Ishikawa (cell line): ENCODE data around the gene MTA1.

Experiments used
- CEBPB ChIP-seq: IDR thresholded peaks from 2 replicates; pipeline ENCODE4 v1.6.1; 2012
- CREB1 ChIP-seq: IDR thresholded peaks from 2 replicates; pipeline ENCODE4 v1.6.1; 2012; ENCODE audit warnings: low read depth
- EGR1 ChIP-seq: IDR thresholded peaks from 2 replicates; pipeline ENCODE4 v1.6.1; 2012
- EP300 ChIP-seq: IDR thresholded peaks from 2 replicates; pipeline ENCODE4 v1.6.1; 2012; ENCODE audit warnings: borderline replicate concordance
- FOXM1 ChIP-seq: IDR thresholded peaks from 2 replicates; pipeline ENCODE4 v1.6.1; 2012; ENCODE audit warnings: low read depth, borderline replicate concordance
- MAX ChIP-seq: IDR thresholded peaks from 2 replicates; pipeline ENCODE4 v1.6.1; 2012
- NFIC ChIP-seq: IDR thresholded peaks from 2 replicates; pipeline ENCODE4 v1.6.1; 2012
- RAD21 ChIP-seq: IDR thresholded peaks from 2 replicates; pipeline ENCODE4 v1.6.1; 2012; ENCODE audit warnings: low read depth
- TAF1 ChIP-seq: IDR thresholded peaks from 2 replicates; pipeline ENCODE4 v1.6.1; 2012; ENCODE audit warnings: low read depth, mild to moderate bottlenecking
- TCF12 ChIP-seq: IDR thresholded peaks from 2 replicates; pipeline ENCODE4 v1.6.1; 2012; ENCODE audit warnings: low read depth
- TEAD4 ChIP-seq: IDR thresholded peaks from 2 replicates; pipeline ENCODE4 v1.6.1; 2012
- USF1 ChIP-seq: IDR thresholded peaks from 2 replicates; pipeline ENCODE4 v1.6.1; 2012
- YY1 ChIP-seq: IDR thresholded peaks from 2 replicates; pipeline ENCODE4 v1.6.1; 2012; ENCODE audit warnings: low read depth
- ZBTB7A ChIP-seq: IDR thresholded peaks from 2 replicates; pipeline ENCODE4 v1.6.1; 2012; ENCODE audit warnings: low read depth
- TF ChIP-seq, protein P1 (sequence below): IDR thresholded peaks from 2 replicates; pipeline ENCODE4 v1.6.1; 2012; ENCODE audit warnings: low read depth, mild to moderate bottlenecking

Gene MTA1

GRCh38 chr14:105517096-105517495 is 97.5 kb downstream of the MTA1 start:
- TF ChIP-seq EP300 = no peak
- TF ChIP-seq TCF12 = no peak
- TF ChIP-seq FOXM1 = no peak
- TF ChIP-seq, protein P1, sequence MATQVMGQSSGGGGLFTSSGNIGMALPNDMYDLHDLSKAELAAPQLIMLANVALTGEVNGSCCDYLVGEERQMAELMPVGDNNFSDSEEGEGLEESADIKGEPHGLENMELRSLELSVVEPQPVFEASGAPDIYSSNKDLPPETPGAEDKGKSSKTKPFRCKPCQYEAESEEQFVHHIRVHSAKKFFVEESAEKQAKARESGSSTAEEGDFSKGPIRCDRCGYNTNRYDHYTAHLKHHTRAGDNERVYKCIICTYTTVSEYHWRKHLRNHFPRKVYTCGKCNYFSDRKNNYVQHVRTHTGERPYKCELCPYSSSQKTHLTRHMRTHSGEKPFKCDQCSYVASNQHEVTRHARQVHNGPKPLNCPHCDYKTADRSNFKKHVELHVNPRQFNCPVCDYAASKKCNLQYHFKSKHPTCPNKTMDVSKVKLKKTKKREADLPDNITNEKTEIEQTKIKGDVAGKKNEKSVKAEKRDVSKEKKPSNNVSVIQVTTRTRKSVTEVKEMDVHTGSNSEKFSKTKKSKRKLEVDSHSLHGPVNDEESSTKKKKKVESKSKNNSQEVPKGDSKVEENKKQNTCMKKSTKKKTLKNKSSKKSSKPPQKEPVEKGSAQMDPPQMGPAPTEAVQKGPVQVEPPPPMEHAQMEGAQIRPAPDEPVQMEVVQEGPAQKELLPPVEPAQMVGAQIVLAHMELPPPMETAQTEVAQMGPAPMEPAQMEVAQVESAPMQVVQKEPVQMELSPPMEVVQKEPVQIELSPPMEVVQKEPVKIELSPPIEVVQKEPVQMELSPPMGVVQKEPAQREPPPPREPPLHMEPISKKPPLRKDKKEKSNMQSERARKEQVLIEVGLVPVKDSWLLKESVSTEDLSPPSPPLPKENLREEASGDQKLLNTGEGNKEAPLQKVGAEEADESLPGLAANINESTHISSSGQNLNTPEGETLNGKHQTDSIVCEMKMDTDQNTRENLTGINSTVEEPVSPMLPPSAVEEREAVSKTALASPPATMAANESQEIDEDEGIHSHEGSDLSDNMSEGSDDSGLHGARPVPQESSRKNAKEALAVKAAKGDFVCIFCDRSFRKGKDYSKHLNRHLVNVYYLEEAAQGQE = no peak
- TF ChIP-seq CREB1 = no peak
- no peak for TF ChIP-seq EGR1
- TF ChIP-seq ZBTB7A = no peak
- TF ChIP-seq YY1 = no peak
- TF ChIP-seq CEBPB = no peak
- TF ChIP-seq MAX = no peak
- no peak for TF ChIP-seq TEAD4
- no peak for TF ChIP-seq RAD21
- no peak for TF ChIP-seq TAF1
- TF ChIP-seq USF1 = no peak
- no peak for TF ChIP-seq NFIC

DNA sequence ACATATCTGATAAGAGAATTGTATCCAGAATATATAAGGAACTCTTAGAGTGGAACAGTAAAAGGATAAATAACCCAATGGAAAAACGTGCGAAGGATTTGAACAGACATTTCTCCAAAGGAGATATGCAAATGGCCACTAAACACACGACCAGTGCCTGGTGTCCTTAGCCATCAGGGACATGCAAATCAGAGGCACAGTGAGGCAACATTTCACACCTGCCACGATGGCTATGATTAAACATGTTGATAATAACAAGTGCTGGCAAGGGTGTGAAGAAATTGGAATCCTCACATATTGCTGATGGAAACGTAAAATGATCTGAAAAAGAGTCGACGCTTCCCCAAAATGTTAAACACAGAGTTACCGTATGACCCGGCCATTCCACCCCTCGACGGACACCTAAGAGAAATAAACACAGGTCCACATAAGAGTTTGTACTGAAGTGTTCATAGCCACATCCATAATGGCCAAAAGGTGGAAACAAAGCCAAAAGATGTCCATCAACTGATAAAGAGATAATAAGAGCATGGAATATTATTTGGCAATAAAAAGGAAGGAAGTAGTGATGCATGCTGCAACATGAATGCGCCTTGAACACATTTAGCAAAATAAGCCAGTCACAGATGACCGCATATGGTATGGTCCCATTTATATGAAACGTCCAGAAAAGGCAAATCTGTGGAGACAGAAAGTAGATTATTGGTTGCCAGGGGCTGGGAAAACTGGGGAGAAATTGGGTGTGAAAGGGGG is 100.5 kb downstream of the MTA1 start:
- no peak for TF ChIP-seq USF1
- TF ChIP-seq FOXM1 = no peak
- no peak for TF ChIP-seq TEAD4
- TF ChIP-seq YY1 = no peak
- TF ChIP-seq TAF1 = no peak
- no peak for TF ChIP-seq RAD21
- TF ChIP-seq, protein P1 = no peak
- no peak for TF ChIP-seq CEBPB
- no peak for TF ChIP-seq NFIC
- no peak for TF ChIP-seq CREB1
- TF ChIP-seq MAX = no peak
- no peak for TF ChIP-seq ZBTB7A
- no peak for TF ChIP-seq EP300
